ENCODE results near the gene C2orf81.
"Not testable (repeated sequence)": the region's sequence is repeated elsewhere in the genome, so short reads cannot be mapped to it uniquely, and the experiment has no call there.

The C2orf81 gene

GRCh38 chr2:74442483-74443297 is 21.3 kb upstream of the C2orf81 start:
- not testable (repeated sequence) for DNase-seq

GRCh38 chr2:74441690-74442482 is 20.5 kb upstream of the C2orf81 start, which contains the start of gene RTKN:
RTKN (minus strand) TSS chr2:74441937; CDS start chr2:74441816, 121 bp downstream.
- DNase-seq = no peak

- DNase-seq = no peak
These were observed 19.8 kb upstream of the C2orf81 start for GRCh38 chr2:74441170-74441689.

- peak; percentile 85 for DNase-seq
These were observed 19.2 kb upstream of the C2orf81 start for GRCh38 chr2:74440378-74441169.

GRCh38 chr2:74439803-74440377 is 18.5 kb upstream of the C2orf81 start:
- peak; percentile 31 for DNase-seq

- no peak for DNase-seq
These were observed 18.0 kb upstream of the C2orf81 start for GRCh38 chr2:74439373-74439772.

- no peak for DNase-seq
These were observed 16.8 kb upstream of the C2orf81 start for GRCh38 chr2:74438248-74438647.

- DNase-seq = peak; percentile 38
These were observed 15.7 kb upstream of the C2orf81 start for GRCh38 chr2:74436848-74437695.

GRCh38 chr2:74436111-74436805 is 14.8 kb upstream of the C2orf81 start:
- DNase-seq = no peak

- DNase-seq = no peak
These were observed 9.1 kb upstream of the C2orf81 start for GRCh38 chr2:74430502-74430901.

- no peak for DNase-seq
These were observed 8.3 kb upstream of the C2orf81 start for GRCh38 chr2:74429487-74430451.

GRCh38 chr2:74428675-74429074 is 7.3 kb upstream of the C2orf81 start:
- DNase-seq = no peak

- DNase-seq = no peak
These were observed 6.1 kb upstream of the C2orf81 start for GRCh38 chr2:74427551-74427950.

- no peak for DNase-seq
These were observed 4.9 kb upstream of the C2orf81 start for GRCh38 chr2:74426181-74426758.

- no peak for DNase-seq
These were observed 4.1 kb upstream of the C2orf81 start for GRCh38 chr2:74425523-74425922.

- no peak for DNase-seq
These were observed 3.6 kb upstream of the C2orf81 start for GRCh38 chr2:74424995-74425406.

GRCh38 chr2:74424139-74424992 is 2.9 kb upstream of the C2orf81 start:
- DNase-seq = no peak
